Inferior parietal cortex (tissue), 1 donor: ENCODE measurements around the gene DLK1.

ENCODE experiments used
- DNase-seq: peaks from one replicate; pipeline ENCODE4 v3.0.0-alpha.2; 2016; ENCODE audit errors: extremely low spot score

DLK1 gene

GRCh38 chr14:100693877-100694578, 32.7 kb upstream of the DLK1 start:
- DNase-seq, result no peak

GRCh38 chr14:100694579-100695422, 31.9 kb upstream of the DLK1 start:
- no peak for DNase-seq

- no peak for DNase-seq
These were observed 31.3 kb upstream of the DLK1 start for GRCh38 chr14:100695423-100695738.

GRCh38 chr14:100696008-100696407, 30.7 kb upstream of the DLK1 start:
- no peak for DNase-seq

GRCh38 chr14:100696590-100696989, 30.1 kb upstream of the DLK1 start:
- no peak for DNase-seq

GRCh38 chr14:100698066-100698465, 28.6 kb upstream of the DLK1 start:
- no peak for DNase-seq

GRCh38 chr14:100698666-100699448, 27.8 kb upstream of the DLK1 start:
- no peak for DNase-seq

- DNase-seq, result no peak
These were observed 25.4 kb upstream of the DLK1 start for GRCh38 chr14:100701314-100701713.

- DNase-seq, result no peak
These were observed 24.1 kb upstream of the DLK1 start for GRCh38 chr14:100702590-100702989.

- DNase-seq, result no peak
These were observed 23.1 kb upstream of the DLK1 start for GRCh38 chr14:100703386-100704220.

- no peak for DNase-seq
These were observed 20.5 kb upstream of the DLK1 start for GRCh38 chr14:100706200-100706599.

GRCh38 chr14:100706860-100707259, 19.8 kb upstream of the DLK1 start:
- no peak for DNase-seq

- no peak for DNase-seq
These were observed 18.0 kb upstream of the DLK1 start for GRCh38 chr14:100708425-100709288.

- peak; percentile 15 for DNase-seq
These were observed 17.1 kb upstream of the DLK1 start for GRCh38 chr14:100709289-100710284.

GRCh38 chr14:100710391-100710790, 16.3 kb upstream of the DLK1 start:
- no peak for DNase-seq

- no peak for DNase-seq
These were observed 15.7 kb upstream of the DLK1 start for GRCh38 chr14:100710826-100711462.

GRCh38 chr14:100711493-100711892, 15.2 kb upstream of the DLK1 start:
- DNase-seq, result no peak

GRCh38 chr14:100712490-100712889, 14.2 kb upstream of the DLK1 start:
- DNase-seq, result no peak

- DNase-seq, result no peak
These were observed 13.0 kb upstream of the DLK1 start for GRCh38 chr14:100713705-100714104.
